ENCODE data around the gene ANKRD13D.
A peak's percentile ranks its signal among the peaks of the same experiment; 100 is the strongest.

The ANKRD13D gene

DNA sequence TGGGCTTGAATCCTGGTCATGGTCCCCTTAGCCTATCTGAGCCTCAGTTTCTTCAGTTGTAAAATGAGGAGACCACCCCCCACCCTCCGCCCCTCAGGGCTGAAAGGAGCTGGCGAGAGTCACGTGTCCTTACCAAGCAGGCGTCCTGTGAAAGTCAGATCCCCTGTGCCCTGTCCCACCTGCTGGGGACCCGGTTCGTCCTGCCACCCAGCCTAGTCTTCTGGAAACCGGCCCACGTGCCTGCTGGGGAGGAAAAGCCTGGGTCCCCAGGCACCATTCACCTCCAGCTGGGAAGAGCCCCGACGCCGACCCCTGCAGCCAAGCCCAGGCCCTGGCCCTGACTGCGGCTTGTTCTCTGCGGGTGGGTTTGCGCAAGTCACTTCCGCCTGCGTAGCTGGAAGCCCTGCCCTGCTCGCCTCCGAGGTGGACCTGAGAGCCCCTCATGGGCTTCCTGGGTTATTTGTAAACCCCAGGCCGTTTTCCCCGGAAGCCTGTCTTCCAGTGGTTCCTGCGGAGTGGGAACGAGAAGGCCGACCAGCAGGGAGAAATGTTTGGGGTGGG lies 13.5 kb downstream of the ANKRD13D start:
- DNase-seq (ENCODE audit: low read depth in 3 of 3), result no peak

DNA sequence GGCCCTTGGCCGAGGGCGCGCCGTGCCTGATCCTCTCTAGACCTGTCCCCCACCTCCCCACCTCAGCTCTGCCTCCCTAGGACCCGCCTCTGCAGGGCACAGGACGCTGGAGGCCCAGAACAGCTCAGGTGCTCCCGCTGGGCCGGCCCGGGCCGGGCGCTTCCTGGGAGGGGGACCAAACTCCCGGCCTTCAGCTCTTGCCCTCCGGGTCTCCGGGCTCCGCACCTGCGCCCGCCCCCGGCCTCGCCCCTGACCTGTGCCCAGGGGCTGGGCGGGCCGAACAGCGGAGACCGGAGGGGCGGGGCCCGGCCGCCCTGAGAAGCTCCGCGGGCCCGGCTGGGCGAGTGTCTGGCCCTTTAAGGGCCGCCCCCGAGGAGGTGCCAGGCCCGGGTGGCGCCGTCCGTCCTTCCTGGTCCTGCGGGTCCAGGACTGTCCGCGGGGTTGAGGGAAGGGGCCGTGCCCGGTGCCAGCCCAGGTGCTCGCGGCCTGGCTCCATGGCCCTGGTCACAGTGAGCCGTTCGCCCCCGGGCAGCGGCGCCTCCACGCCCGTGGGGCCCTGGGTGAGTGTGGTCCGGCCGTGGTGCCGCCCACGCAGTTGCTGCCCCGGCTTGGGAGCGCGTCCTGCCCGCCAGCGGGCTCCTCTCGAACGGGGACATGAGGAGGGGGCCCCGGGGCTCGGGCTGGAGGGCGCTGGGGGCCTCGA lies 14.2 kb downstream of the ANKRD13D start, which contains the start of gene SSH3:
Gene SSH3, plus strand, starts transcription at position 399 of the 703 bp plus-strand sequence. Its CDS starts 96 bp downstream, at position 495.
- peak in 1 of 3 experiments; percentile 44 for DNase-seq (ENCODE audit: low read depth in 3 of 3)

DNA sequence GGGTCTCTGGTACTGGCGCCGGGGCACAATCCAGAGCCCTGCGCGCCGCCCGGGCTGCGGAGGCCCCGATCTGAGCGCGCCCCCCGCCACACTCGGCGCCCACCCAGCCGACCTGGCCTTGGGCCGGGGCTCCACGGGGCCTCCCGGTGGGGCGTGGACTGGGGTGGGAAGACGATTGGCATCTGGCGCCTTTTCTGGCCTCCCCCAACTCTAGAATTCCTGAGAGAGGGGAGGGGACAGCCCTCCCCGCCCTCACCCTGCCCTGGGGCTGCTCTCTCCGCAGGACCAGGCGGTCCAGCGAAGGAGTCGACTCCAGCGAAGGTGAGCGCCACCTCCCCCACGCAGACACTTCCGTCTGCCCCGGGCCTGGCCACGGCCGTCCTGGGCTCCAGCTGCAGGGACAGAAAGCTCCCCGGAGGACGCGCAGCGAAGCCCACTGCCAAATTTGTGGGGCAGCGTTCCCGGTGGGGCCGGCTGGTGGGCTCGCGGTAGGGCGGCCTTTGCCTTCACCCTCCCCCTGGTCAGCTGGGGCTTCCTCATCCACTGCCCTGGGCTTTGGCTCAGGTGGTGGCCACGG lies 14.8 kb downstream of the ANKRD13D start:
- no peak for DNase-seq (ENCODE audit: low read depth in 3 of 3)

DNA sequence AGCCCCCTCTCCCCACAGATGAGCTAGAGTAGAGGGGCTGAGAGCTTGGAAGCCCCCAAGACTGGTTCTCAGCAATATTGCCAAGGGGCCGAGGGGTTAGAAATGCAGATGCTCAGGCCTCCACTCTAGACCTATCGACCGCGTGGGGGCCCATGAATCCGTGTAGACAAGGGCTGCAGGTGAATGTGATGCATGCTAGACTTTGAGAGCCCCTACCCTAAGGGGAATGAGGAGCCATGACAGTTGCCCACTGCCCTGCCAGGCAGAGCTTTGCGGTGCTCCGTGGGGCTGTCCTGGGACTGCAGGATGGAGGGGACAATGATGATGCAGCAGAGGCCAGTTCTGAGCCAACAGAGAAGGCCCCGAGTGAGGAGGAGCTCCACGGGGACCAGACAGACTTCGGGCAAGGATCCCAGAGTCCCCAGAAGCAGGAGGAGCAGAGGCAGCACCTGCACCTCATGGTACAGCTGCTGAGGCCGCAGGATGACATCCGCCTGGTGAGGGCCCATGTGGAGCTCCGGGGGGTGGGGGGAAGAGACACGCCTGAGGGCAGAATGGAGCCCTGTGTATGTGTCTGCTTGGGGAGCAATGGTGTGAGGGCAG lies 15.5 kb downstream of the ANKRD13D start:
- DNase-seq (ENCODE audit: low read depth in 3 of 3), result no peak

DNA sequence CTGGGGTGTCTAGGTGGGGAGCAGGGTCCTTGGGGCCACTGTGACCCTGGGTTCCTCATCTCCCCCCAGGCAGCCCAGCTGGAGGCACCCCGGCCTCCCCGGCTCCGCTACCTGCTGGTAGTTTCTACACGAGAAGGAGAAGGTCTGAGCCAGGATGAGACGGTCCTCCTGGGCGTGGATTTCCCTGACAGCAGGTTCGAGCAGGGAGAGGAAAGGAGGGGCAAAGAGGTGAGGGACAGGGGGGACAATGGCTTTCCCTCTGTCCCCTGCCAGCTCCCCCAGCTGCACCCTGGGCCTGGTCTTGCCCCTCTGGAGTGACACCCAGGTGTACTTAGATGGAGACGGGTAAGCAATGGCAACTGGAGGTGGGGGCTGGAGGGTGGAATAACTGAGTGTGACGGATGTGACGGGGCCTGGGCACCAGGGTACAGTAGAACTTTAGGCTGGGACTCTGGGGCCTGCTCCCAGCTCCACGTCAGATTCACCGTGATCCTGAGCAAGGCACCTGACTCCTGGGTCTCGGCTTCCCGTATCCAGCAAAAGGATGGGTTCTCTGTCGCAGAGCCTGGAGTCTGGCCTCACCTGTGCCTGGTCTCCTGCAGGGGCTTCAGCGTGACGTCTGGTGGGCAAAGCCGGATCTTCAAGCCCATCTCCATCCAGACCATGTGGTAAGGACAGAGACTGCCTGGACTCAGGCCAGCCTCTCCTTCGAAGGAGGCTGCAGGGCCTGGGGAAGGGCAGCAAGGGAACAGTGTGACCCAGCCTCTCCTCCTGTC lies 17.9 kb downstream of the ANKRD13D start:
- no peak for DNase-seq (ENCODE audit: low read depth in 3 of 3)

DNA sequence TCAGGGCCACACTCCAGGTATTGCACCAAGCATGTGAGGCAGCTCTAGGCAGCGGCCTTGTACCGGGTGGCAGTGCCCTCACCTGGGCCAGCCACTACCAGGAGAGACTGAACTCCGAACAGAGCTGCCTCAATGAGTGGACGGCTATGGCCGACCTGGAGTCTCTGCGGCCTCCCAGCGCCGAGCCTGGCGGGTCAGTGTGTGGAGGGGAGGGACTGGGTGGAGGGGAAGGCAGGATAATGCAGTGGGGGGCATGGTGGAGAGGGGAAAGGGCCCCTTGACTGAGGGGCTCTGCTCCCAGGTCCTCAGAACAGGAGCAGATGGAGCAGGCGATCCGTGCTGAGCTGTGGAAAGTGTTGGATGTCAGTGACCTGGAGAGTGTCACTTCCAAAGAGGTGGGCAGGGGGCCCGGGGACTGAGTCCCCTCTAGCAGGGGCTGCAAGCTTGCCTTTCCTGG lies 18.5 kb downstream of the ANKRD13D start:
- DNase-seq (ENCODE audit: low read depth in 3 of 3), result no peak

DNA sequence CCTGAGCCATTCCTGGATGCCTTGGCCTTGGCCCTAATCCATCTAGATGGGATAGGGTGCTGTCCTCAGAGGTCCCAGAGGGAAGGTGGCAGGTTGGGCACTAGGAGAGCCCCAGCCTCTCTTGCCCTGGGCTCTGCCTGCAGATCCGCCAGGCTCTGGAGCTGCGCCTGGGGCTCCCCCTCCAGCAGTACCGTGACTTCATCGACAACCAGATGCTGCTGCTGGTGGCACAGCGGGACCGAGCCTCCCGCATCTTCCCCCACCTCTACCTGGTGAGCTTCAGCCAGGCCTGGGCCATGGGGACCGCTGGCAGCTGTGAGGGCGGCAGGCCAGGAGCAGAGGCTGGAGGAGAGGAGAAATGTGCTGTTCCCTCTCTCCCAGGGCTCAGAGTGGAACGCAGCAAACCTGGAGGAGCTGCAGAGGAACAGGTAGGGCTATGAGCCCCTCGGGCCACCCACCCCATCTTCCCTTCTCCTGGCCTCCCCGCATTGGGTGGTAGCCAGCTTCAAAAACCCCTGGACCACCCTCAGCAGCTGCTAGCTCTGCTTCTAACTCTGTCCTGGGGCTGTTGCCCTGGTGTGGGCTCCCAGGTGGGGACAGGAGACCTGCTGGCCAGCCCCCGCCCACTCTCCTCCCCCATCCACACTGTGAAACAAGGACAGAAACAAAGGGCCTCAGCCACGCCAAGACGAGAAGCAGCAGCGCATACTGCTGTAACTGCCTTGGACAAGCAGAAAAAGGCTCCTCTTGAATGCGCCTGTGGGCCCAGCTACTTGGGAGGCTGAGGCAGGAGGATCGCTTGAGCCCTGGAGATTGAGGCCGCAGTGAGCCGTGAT lies 19.1 kb downstream of the ANKRD13D start:
- DNase-seq (ENCODE audit: low read depth in 3 of 3), result no peak

DNA sequence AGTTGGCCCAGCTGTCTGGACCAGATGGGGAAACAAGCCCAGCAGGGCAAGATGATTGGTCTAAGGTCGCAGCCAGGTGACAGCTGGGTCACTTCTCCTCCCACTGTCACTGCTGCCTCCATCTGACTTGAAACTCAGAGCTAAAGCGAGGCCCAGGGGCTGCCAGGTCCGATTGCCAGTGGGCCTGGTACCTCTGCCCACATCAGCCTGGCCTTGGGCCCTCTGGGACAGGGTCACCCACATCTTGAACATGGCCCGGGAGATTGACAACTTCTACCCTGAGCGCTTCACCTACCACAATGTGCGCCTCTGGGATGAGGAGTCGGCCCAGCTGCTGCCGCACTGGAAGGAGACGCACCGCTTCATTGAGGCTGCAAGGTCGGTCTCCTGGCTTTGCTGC lies 20.1 kb downstream of the ANKRD13D start:
- DNase-seq (ENCODE audit: low read depth in 3 of 3), result no peak

DNA sequence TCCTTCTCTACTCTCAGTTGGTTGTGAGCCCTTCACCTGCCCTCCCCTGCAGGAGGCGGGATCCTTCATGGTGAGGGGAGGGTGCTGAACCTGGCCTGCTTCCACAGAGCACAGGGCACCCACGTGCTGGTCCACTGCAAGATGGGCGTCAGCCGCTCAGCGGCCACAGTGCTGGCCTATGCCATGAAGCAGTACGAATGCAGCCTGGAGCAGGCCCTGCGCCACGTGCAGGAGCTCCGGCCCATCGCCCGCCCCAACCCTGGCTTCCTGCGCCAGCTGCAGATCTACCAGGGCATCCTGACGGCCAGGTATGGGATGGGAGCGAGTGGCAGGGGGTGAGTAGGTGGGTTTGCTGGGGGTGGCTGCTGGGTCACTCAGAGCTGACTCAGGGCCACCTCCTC lies 20.6 kb downstream of the ANKRD13D start:
- DNase-seq (ENCODE audit: low read depth in 3 of 3), result no peak

DNA sequence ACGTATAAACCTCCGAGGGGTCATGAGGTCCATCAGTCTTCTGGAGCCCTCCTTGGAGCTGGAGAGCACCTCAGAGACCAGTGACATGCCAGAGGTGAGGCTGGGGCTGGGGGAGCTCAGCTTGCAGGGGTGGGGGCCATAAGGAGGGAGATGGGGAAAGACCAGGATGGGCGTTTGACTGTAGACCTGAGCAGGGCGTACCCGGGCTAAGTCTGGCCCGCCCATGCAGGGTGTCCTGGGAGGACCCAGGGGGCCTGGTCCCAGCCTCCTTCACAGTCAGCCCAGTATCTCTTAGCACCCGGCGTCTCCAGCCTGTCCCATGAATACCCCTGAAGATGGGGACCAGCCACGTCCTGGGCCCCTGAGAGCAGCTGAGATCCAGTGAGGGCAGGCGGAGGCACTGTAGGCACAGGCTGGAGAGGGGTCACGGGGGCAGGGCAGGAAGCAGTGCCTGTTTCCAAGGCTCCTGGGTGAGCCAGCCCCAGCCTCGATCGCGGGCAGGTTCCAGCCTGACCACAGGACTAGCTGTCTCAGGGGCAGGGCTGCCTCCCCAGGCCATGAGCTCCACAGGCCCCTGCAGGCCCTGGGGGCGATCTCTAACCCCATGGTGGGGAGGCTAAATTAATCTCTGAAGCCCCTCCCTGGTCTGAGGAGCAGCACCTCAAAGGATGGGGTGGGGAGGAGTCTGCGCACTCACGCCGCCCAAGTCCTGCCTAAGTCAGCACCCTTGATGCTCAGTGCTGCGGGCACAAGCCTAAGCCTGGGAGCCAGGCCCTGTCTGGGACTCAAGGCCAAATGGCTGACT lies 21.3 kb downstream of the ANKRD13D start:
- DNase-seq (ENCODE audit: low read depth in 3 of 3), result no peak

DNA sequence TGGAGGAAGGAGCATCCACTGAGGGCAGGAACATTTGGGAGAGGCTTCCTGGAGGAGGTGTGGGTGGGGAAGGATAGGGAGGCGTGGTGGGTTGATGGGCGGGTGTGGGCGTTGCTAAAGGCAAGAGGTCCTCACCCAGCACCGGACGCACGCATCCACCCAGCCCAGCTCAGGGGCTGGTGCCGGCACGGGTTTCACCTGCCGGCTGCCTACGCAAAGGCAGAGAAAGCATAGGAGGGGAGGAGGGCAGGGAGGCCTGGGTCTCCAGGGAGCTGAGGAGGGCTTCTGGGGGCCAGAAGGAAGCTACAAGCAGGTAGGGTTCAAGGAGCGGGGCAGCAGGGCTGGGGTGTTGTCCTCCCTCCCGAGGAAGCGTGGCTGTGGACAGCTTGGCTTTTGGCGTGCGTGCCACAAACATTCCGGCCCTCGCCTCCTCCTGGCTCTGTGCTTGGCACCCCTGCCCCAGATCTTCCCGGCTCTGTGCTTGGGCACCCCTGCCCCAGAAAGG lies 22.0 kb downstream of the ANKRD13D start:
- DNase-seq (ENCODE audit: low read depth in 3 of 3), result no peak

DNA sequence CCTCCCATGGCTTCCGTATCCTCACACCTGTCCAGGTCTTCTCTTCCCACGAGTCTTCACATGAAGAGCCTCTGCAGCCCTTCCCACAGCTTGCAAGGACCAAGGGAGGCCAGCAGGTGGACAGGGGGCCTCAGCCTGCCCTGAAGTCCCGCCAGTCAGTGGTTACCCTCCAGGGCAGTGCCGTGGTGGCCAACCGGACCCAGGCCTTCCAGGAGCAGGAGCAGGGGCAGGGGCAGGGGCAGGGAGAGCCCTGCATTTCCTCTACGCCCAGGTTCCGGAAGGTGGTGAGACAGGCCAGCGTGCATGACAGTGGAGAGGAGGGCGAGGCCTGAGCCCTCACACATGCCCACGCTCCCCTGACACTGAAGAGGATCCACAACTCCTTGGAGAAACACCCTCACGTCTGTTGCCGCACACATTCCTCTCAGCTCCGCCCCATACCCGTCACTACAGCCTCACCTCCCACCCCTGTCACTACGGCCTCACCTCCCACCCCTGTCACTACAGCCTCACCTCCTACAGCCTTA lies 22.5 kb downstream of the ANKRD13D start:
- DNase-seq (ENCODE audit: low read depth in 3 of 3), result no peak

DNA sequence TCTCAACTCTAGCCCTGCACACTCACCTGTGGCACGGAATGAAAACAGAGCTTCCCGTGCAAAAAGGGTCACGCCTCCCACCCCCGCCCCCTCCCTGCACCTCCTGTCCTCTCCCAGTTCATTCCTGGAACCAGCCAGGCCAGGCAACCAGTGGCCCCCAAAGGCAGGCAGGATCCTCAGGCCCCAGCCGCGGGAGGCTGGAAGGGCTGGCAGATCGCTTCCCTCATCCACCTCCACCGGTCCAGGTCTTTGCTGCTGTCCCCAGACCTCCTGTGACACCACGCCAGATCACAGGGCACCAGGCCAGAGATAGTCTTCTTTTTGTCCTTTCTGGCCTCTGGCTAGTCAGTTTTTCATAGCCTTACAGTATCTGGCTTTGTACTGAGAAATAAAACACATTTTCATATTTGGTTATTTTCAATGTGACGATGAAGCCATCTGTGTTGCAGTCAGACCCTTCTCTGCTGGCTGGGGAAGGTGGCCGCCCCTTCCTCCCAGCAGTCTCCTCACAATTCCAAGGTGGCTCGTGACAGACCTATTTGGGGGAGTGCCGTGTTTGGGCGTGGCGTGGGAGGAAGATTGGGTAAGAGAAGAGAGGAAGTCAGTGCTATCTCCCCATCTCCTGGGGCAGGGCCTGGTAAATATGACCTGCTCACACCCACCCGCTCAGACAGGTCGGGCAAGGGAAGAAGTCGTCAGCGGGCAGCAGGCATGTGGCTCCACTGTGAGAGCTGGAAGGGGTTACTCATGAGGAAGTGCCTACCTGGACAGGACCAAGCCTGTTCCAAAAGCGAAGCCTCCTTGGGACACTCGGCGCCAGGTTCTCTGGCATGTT lies 23.3 kb downstream of the ANKRD13D start:
- DNase-seq (ENCODE audit: low read depth in 3 of 3), result peak in 1 of 3 experiments; percentile 45

DNA sequence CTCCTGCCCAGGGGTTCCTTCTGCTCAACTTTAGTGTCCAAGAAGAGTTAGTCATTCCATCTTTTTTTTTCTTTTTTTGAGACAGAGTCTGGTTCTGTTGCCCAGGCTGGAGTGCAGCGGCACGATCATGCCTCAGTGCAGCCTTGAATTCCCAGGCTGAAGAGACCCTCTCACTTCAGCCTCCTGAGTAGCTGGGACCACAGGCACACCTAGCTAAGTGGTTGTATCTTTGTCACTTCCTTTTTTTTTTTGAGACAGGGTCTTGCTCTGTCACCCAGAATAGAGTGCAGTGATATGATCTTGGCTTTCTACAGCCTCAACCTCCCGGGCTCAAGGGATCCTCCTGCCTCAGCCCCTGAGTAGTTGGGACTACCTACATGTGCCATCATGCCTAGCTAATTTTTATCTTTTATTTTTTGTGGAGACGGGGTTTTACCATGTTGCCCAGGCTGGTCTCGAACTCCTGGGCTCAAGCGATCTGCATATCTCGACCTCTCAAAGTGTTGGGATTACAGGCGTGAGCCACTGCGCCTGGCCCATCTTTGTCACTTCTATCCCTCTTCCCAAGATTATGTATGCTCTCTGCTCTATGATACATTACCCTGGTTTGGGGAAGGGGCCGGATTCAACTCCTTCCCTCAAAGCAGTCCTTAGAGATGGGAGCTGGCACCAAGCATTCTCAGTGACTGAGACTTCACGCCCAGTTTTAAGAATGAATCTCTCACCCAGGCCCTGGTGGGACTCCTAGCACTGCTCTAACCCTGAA lies 24.2 kb downstream of the ANKRD13D start:
- no peak for DNase-seq (ENCODE audit: low read depth in 3 of 3)

DNA sequence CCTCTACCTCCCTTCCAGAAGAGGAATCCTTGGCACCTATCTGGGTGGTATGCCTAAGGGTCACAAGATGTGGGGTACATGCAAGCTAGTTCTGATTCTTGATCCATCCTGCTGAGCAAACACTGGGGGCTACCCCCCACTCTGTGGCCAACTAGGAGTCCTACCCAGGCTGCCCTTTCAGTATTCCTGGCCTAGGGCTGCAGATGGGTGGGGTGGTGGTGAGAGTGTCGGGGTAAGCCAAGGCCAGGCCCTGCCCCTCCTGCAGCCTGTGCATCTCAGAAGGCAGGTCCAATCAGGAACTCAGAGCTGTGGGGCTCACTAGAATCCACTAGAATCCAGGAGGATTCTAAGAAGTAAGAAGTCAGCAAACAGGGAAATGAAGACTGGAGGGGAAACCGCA lies 25.1 kb downstream of the ANKRD13D start:
- no peak for DNase-seq (ENCODE audit: low read depth in 3 of 3)

DNA sequence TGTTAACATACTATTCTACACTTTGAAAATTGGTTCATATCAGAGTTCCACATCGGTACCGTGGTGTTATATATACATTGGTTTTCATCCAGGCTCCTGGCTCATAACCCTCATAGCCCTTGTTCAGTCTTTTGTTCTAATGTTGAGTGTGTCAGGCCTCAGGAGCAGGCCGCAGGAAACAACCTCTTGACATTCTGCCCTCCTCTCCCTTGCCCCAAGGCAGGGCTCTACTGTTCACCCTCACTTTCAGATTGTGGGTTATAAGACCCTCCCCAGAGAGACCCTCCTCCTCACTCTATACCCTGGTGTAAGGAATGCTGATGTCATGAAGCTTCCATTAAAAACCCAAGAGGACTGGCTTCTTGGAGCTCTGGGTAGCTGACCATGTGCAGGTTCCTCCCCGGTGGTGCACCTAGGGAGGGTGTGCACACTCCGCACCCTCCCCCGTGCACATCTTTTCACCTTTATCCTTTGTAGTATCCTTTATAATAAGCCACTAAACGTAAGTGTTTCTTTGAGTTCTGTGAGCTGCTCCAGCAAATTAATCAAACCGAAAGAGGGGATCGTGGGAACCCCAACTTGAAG lies 26.3 kb downstream of the ANKRD13D start:
- DNase-seq (ENCODE audit: low read depth in 3 of 3), result no peak

DNA sequence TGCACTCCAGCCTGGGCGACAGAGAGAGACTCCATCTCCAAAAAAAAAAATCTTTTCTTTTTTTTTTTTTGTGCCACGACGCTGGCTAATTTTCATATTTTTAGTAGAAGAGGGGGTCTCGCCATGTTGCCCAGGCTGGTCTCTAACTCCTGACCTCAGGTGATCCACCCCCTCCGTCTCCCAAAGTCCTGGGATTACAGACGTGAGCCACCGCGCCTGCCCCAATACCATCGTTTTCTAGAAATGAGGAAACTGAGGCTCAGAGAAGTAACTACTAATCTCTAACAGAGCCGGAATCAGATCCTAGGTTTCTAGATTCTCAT lies 27.7 kb downstream of the ANKRD13D start:
- no peak for DNase-seq (ENCODE audit: low read depth in 3 of 3)
